HG02973 (cell line): ENCODE measurements around the gene CTAGE6.
"Not testable (repeated sequence)": the region's sequence is repeated elsewhere in the genome, so short reads cannot be mapped to it uniquely, and the experiment has no call there.

ENCODE experiments used
- ATAC-seq: cut with Tn5 transposase; IDR thresholded peaks from one replicate; pipeline ENCODE4 v1.9.1; 2021; ENCODE audit warnings: moderate library complexity; ENCODE audit not compliant: unreplicated experiment

Gene CTAGE6, protein sequence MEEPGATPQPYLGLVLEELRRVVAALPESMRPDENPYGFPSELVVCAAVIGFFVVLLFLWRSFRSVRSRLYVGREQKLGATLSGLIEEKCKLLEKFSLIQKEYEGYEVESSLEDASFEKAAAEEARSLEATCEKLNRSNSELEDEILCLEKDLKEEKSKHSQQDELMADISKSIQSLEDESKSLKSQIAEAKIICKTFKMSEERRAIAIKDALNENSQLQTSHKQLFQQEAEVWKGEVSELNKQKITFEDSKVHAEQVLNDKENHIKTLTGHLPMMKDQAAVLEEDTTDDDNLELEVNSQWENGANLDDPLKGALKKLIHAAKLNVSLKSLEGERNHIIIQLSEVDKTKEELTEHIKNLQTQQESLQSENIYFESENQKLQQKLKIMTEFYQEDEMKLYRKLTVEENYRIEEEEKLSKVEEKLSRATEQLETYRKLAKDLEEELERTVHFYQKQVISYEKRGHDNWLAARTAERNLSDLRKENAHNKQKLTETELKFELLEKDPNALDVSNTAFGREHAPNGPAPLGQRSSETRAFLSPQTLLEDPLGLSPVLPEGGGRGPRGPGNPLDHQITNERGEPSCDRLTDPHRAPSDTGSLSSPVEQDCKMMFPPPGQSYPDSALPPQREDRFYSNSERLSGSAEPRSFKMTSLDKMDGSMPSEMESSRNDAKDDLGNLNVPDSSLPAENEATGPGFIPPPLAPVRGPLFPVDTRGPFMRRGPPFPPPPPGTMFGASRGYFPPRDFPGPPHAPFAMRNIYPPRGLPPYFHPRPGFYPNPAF

GRCh38 chr7:143757596-143757995 lies at the start of gene CTAGE6:
Gene CTAGE6, minus strand, starts transcription at chr7:143757696. Its CDS starts 38 bp downstream, at chr7:143757658.
- not testable (repeated sequence) for ATAC-seq

- ATAC-seq: not testable (repeated sequence)
These were observed 49.2 kb upstream of the CTAGE6 start for GRCh38 chr7:143806664-143807071.

DNA sequence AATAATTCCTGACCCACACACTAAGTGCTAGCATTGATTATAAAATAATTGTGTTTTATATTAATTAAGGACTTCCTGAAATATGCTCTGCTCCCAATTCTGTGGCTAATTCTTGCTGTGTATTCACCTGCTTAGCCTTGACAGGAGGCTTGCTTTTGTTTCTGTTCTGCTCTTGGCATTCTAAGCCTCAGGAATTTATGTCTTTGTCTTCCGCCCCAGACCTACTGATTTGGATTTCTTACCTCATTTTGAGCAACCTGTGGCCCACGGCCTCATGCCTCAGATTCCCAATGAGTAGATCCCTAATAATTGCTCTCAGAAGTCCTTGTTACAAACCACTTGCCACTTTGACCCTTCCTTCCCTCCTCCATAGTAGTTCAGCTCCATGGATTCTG lies 40.4 kb upstream of the CTAGE6 start:
- not testable (repeated sequence) for ATAC-seq

GRCh38 chr7:143797119-143797895 lies 39.8 kb upstream of the CTAGE6 start:
- ATAC-seq: not testable (repeated sequence)

DNA sequence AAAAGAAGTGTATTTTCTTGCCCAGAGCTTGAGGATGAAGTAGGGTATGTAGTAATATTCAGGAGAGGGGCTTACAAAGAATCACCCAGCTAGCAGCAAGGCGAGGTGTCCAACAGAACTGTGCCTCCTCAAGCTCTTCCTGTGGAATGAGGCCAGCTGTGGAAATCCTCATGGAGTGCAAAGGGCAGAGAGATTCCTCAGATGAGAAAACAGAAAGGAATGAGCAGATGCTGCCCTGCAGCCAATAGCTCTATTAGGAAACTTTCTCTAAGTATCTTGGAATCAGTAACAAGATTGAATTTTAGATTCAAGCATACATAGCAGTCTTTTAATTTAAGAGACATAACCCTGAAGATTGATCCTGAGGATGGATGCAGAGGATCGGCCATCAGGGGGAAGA lies 38.2 kb upstream of the CTAGE6 start:
- not testable (repeated sequence) for ATAC-seq

DNA sequence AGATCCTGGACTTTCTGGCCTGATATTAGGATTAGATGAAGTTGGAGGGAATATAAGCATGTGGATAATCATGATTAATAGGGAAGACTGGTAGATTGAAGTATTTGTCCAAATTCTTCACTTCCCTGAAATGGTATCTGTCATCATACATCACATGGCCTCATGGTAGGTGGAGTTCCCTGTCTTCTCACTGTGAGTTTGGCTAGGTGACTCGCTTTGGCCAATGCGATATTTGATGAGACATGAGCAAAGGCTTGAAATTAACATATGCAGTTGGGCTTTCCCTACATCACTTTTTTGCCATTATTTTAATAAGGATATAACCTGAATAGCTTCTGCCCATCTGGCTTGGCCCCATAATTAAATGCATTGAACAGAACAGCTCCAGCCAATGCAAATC lies 35.1 kb upstream of the CTAGE6 start:
- not testable (repeated sequence) for ATAC-seq

- ATAC-seq: not testable (repeated sequence)
These were observed 28.1 kb upstream of the CTAGE6 start for GRCh38 chr7:143785415-143786182.

- ATAC-seq: not testable (repeated sequence)
These were observed 22.1 kb upstream of the CTAGE6 start for GRCh38 chr7:143779591-143779990.

DNA sequence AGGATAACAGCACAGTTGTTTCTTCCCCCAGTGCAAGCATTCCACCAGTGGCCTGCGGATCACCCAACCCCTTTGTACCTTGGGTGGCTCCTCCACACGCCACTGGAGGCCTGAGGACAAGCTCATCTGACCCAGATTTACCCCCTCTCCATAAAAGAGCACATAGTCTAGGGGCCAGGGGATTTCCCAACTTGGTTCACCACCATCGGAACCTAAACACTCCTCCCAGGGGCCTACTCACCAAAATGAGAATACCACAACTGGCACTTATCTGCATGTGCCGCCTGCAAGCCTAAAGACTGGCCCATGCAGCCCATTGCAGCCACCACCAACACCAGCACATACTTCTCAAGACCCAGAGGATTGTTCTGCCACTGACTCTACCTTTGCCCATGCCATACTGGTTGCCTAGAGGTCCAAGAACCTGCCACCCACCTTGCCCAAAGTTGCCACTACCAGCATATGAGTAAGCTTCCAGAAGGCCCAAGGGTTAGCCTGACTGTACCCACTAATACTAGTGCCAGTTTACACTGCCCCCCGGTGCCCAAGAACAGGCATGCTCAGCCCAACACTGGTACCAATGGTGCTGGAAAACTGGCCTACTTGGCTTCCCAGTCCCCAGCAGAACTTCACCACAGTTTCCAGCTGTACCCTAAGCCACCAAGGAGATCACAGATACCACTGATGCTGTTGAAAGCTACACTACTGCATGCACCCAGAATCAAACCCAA lies 15.4 kb upstream of the CTAGE6 start:
- ATAC-seq: not testable (repeated sequence)

GRCh38 chr7:143767531-143767930 lies 10.0 kb upstream of the CTAGE6 start:
- not testable (repeated sequence) for ATAC-seq

DNA sequence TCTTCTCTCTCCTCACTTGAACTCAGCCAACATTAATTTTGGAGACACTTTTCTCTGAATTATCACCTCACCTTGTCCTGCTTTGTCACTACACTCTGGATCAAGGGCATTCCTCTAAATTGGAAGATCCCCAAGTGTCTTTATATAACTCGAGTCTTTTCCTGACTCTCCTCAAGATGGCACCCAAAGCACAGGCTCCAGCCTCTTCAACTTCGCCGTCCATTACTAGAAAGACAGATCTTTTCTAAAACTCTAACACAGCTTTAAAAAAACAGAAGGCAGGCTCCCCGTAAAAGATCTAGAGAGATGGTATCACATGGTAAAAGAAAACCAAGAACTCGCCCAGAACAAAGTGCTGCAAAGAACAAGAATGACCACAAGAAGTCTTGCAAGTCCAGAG lies 8.2 kb upstream of the CTAGE6 start:
- ATAC-seq: not testable (repeated sequence)

DNA sequence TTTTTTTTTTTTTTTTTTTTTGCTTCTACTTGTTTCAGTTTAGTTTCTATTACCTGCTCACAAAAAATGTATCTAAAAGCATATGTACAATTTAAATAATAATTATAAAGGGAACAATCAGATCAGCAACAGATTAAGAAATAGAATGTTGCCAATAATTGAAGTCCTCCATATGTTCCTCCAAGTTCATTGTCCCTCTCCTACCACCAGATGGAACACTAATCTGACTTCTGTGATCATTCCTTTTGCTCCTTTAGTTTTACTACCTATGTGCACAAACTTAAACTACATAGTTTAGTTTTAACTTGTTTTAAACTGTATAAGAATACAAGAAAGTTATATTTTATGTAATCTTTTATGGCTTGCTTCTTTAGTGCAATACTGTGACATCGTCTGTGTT lies 5.6 kb upstream of the CTAGE6 start:
- not testable (repeated sequence) for ATAC-seq

DNA sequence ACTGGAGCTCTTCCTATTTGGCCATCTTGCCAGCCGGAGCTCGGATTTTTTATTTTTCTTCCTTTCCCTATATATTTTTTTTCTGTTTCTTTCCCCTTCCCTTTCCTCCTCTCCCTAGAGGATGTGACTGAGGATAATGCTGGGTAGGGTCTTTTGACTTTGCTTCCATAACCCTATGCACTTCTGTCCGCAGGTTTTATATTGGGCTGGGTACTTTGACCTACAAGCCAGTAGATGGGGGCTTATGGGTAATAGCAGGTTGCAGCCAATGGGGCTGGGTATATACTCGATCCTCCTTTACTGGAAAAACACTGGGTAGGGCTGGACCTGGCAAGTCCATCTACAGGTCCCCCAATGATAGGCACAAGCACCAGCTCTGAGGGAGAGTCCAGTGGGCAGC lies 12.2 kb downstream of the CTAGE6 start:
- ATAC-seq: not testable (repeated sequence)

DNA sequence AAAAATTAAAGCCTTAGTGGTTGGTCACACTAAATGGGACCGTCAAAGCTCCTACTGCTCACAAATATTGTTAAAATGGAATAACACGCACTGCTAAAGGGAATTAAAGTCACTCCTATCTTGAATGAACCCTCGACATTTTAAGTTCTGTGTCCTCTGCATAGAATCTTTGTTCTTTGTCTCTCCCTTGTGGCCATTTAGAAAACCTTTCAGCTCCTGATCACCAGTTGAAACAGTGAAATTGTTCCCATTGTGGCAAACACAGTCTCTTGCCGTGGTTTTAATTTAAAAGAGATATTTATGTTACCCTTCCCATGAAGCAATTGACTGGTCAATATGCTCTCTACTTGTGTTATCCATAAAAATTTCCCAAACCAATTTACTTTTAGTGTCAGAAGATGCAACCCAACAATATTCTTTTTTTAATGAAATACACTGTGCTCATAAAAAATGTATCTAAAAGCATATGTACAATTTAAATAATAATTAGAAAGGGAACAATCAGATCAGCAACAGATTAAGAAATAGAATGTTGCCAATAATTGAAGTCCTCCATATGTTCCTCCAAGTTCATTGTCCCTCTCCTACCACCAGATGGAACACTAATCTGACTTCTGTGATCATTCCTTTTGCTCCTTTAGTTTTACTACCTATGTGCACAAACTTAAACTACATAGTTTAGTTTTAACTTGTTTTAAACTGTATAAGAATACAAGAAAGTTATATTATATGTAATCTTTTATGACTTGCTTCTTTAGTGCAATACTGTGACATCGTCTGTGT lies 20.3 kb downstream of the CTAGE6 start:
- peak; percentile 73 for ATAC-seq

DNA sequence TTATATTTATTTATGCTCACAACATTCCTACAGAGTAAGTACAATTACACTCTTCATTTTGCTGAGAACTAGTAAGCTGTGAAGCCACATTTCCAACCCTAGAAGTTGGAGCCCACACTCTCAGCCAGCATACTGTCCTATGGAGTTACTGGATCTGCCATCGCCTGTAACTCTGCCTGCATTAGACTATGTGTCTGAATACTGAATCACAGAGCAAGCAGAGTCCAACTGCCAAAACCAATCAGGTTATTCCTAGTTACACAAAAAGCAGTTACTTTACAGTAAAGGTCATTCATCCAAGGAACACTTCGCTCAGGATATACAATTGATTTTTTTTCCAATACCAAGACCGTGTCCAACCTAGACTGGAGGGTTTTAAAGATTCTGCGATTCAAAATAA lies 21.5 kb downstream of the CTAGE6 start:
- ATAC-seq: no peak

DNA sequence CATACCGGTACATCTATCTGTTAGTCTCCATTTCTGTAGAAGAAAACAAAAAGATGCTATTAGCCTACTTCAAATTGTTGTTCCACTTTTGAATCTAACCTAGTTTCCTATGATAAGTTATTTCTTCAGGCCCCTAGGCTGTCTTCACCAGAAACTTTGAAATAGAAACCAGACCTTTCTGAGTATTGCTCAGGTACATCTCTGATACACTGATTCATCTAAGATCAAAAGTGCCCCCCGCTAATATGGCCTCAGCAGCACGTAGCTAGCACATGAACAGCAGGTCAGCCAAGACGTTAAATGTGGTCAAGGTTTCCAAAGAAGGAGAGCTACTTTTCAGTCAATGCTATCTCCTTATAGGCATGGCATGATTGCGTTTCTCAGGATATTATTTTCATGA lies 23.6 kb downstream of the CTAGE6 start:
- ATAC-seq: no peak

- ATAC-seq: no peak
These were observed 29.1 kb downstream of the CTAGE6 start for GRCh38 chr7:143728333-143728862.

- ATAC-seq: peak; percentile 68
These were observed 29.9 kb downstream of the CTAGE6 start for GRCh38 chr7:143727561-143727960.

DNA sequence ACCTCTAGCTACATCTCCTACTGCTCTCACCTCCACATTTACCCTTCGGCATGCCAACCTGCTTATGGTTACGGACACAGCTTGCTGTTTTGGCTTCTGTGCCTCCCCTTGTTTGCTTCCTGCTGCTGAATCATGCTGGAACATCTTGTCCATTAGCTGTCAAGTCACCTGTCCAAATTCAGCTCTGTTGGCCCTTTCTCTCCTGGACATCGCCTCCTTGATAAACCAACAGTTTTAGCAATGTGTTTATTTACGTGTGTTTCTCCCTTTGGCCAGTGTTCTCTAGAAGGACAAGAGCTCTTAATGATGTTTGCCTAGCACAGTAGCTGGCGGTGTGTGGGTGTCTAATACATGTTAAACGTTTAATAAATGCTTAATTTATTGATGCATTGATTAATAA lies 31.4 kb downstream of the CTAGE6 start:
- ATAC-seq: not testable (repeated sequence)
